Activated CD4-positive, alpha-beta T cell treated with anti-CD3 and anti-CD28 coated beads, Interleukin-2, amount 10 ng/mL, durations not matched to agents 7 days and 5 days (primary cell): ENCODE results near the gene IL22RA1. TPM values are rescaled to one million over a fixed set of nuclear protein-coding genes. Genes with fewer than 3 reads are reported as not detected.

Experiments used
- CTCF ChIA-PET: fragments of 350-600 bp; sonication (Branson Sonifier 250); formaldehyde crosslinking; loops from one replicate; lab custom pipeline; 2021; ENCODE audit warnings: antibody characterized with exemption; lab: Charles Lee
- POLR2A ChIA-PET: fragments of 350-600 bp; sonication (Branson Sonifier 250); formaldehyde crosslinking; loops from one replicate; lab custom pipeline; 2021; ENCODE audit warnings: antibody characterized with exemption; lab: Charles Lee
- DNase-seq: peaks from one replicate; pipeline ENCODE4 v3.0.0-alpha.2; 2020
- H3K27ac Mint-ChIP-seq: one replicate; pipeline ENCODE4 v1.8.0; 2021; ENCODE audit warnings: mild to moderate bottlenecking, moderate library complexity, mixed read lengths
- H3K27me3 Mint-ChIP-seq: one replicate; pipeline ENCODE4 v1.8.0; 2021; ENCODE audit warnings: mixed read lengths
- H3K36me3 Mint-ChIP-seq: one replicate; pipeline ENCODE4 v1.8.0; 2021; ENCODE audit warnings: low read depth, mixed read lengths
- H3K4me1 Mint-ChIP-seq: one replicate; pipeline ENCODE4 v1.8.0; 2021; ENCODE audit warnings: mixed read lengths
- H3K4me3 Mint-ChIP-seq: one replicate; pipeline ENCODE4 v1.8.0; 2021; ENCODE audit warnings: mild to moderate bottlenecking, moderate library complexity, mixed read lengths
- H3K9me3 Mint-ChIP-seq: one replicate; pipeline ENCODE4 v1.8.0; 2021; ENCODE audit warnings: mixed read lengths
- total RNA-seq, 2 experiments: library from RNA; stranded (reverse); gene quantifications; one replicate each; pipeline ENCODE4 v1.2.3, GENCODE V29; 2021

The IL22RA1 gene
- total RNA-seq, 2 experiments from 2014 or later: not detected

DNA sequence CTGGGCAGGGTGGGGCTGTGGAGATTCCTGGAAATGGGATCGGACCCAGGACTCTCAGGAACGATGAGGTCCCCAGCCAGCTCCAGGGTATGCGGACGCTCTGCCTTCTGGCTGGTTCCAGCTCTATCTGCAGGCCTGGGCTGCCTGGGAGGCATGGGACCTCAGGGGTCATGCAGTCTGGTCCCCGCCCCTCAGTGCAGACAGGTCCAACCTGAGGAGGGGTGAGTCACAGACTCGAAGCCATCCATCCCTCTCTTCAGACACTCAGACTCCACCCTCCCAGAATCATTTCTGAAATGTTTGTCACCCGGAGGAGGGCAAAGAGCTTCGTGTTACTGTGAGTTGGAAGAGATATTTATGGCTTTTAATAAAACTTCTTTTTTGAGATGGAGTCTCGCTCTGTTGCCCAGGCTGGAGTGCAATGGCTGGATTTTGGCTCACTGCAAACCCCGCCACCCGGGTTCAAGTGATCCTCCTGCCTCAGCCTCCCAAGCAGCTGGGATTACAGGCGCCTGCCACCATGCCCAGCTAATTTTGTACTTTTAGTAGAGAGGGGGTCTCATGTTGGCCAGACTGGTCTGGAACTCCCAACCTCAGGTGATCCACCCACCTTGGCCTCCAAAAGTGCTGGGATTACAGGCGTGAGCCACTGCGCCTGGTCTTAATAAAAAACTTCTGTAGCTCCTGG, 25.1 kb downstream of the IL22RA1 start:
- Mint-ChIP-seq H3K4me1 (no peaks in the 10 kb centered on the region), H3K9me3 (no peaks in the 10 kb centered on the region), H3K27ac (no peak overlapping the region), H3K36me3 (no peaks in the 10 kb centered on the region), H3K27me3 (peaks cover 15% of the 10 kb centered on the region), H3K4me3 (no peak overlapping the region)
- DNase-seq: no peak
- CTCF ChIA-PET: interaction anchor here (0.6 kb wide), 1 partner anchor 86 kb away, joined by 3 read pairs; no protein-coding TSS in a partner anchor
- POLR2A ChIA-PET: no interaction called here

DNA sequence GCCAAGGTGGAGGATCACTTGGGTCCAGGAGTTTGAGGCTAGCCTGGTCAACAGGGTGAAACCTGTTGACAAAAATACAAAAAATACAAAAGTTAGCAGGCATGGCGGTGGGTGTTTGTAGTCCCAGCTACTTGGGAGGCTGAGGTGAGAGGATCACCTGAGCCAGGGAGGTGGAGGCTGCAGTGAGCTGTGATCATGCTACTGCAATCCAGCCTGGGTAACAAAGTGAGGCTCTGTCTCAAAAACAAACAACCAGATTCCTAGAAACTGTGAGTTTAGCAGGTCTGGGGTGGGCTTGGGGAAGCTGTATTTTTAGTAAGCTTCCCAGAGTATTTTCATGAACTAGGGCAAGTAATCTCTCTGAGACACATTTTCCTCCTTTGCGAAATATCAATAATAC, 25.8 kb downstream of the IL22RA1 start:
- no peak for DNase-seq
- Mint-ChIP-seq H3K4me1 (peaks cover 5% of the 10 kb centered on the region), H3K27ac (no peak overlapping the region), H3K36me3 (no peaks in the 10 kb centered on the region), H3K9me3 (no peaks in the 10 kb centered on the region), H3K4me3 (no peak overlapping the region), H3K27me3 (peaks cover 20% of the 10 kb centered on the region)
- POLR2A ChIA-PET: no interaction called here
- CTCF ChIA-PET: interaction anchor here (1.3 kb wide), 1 partner anchor 12 kb away, joined by 3 read pairs; no protein-coding TSS in a partner anchor

DNA sequence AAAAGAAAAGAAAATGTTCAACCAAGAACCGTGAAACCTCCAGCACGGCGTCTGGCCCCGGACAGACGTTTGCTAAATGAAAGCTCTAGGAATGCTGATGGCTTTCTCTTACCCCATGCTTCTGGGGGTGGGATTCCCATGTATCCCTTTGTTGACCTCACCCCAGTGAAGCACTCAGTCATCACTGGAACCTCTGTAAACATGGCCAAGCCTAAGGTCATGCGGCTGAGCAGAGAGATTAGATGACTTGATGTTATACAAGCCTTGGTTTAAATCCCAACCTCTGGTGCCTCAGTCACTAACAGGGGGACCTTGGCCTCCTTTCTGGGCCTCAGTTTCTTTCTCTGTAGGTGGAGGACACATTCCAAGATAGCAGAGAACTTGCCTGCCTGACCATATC, 28.2 kb downstream of the IL22RA1 start:
- H3K27ac Mint-ChIP-seq: no peak overlapping the region
- H3K4me3 Mint-ChIP-seq: no peak overlapping the region
- peaks cover 23% of the 10 kb centered on the region for H3K27me3 Mint-ChIP-seq
- ChIA-PET CTCF (no interaction called here), POLR2A (no interaction called here)
- no peak for DNase-seq
- H3K4me1 Mint-ChIP-seq: peaks cover 5% of the 10 kb centered on the region
- no peaks in the 10 kb centered on the region for H3K9me3 Mint-ChIP-seq
- H3K36me3 Mint-ChIP-seq: no peaks in the 10 kb centered on the region

DNA sequence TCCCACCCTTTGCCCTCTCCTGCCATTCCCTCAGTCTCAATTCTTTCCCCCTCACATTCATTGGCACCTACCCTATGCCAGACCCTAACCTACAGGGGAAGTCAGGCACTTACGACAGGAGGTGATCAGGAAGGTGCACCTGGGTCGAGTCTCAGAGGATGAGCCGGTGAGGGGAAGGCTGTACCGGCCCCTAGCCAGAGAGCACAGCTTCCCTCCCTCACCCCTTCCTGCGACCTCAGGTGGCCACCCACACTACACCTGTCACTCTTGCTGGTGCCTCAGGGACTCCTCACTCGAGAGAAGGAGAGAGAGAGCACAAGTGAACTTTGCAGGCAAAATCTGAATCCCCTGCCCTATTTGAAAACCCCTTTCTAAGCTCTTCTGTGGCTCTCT, 29.3 kb downstream of the IL22RA1 start:
- Mint-ChIP-seq H3K4me1 (peaks cover 5% of the 10 kb centered on the region), H3K27me3 (peaks cover 21% of the 10 kb centered on the region), H3K9me3 (no peaks in the 10 kb centered on the region), H3K36me3 (no peaks in the 10 kb centered on the region), H3K4me3 (no peak overlapping the region), H3K27ac (no peak overlapping the region)
- CTCF ChIA-PET: interaction anchor here (1.2 kb wide), 1 partner anchor 52 kb away, joined by 3 read pairs; no protein-coding TSS in a partner anchor
- POLR2A ChIA-PET: no interaction called here
- no peak for DNase-seq

DNA sequence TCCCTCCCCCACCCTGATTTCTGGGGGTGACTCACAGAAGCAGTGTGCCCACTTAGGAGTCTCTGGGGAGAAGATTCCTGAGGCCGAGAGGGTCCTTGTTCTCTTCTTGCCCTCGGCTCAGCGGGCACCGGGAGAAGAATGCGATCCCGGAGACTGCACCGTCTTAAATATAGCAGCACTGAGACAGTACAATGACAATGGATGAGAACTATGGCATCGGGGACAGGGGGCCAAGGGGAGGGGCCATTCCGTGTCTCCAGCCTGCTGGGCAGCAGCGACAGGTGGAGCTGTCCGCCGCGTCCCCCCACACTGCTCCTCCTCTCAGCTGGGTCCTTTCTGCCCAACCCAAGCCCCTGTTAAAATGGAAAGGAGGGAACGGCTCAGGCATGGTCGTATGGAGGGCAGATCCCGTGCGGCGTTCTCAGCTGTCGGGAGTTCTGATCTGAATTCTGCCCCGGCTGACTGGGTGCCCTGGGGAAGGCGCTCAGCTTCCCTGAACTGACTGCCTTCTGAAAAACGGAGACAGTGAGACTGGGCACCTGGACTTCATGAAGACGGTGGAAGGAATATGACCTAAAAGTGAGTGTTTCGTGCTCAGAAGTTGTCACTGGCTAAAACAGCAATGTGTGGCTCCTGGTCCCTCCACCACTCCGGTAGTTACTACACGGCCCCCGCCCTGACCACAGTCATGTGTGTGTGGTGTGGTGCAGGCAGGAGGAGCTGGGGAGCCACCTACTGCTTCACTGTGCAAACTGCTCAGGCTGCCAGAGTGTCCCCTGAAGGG, 30.8 kb downstream of the IL22RA1 start, which contains the start of gene MYOM3:
TSS of gene MYOM3 (minus strand) at position 140 of the 784 bp plus-strand sequence. CDS start 3,499 bp downstream, outside the sequence.
- POLR2A ChIA-PET: no interaction called here
- Mint-ChIP-seq H3K4me1 (peaks cover 5% of the 10 kb centered on the region), H3K27me3 (peaks cover 17% of the 10 kb centered on the region), H3K27ac (no peak within 1 kb of the TSS), H3K4me3 (no peak within 1 kb of the TSS), H3K9me3 (no peaks in the 10 kb centered on the region), H3K36me3 (no peaks in the 10 kb centered on the region)
- DNase-seq: peak; percentile 74
- CTCF ChIA-PET: interaction anchor here (0.8 to 2.2 kb wide), 6 partner anchors 10 to 51 kb away, joined by 3 to 6 read pairs (median 3); partner anchors contain the start of gene IL22RA1

DNA sequence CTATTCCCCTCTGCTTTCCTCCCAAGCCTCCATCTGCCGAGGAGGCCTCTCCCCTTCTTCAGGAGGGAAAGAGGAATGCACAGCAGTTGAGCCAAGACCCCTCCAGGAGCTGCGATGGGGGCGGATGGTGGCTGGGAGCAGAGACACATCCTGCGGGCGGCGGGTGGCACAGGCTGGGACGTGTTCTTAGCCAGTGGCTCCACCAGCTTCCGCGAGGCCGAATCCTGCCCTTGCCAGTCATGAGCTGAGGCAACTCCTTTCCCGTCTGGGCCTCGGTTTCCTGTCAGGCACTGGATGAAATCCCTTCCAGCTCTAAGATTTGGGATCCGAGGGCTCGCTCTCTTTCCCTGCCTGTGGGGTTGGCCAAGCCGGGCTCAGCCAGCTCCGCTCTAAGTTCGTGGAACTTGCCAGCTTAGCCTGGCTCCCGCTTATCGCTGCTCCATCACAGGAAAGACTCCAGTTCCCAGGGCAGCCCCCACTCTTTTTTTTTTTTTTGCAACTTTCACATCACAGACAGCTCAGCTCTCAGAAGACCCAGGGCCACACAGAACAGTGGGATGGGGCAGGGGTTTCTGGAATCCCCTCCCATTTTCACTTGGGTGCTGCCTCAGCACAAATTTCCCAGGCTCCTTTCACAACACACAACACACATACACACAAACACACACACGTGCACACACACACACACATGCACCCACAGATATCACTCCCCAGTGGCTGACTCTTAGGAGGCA, 31.5 kb downstream of the IL22RA1 start:
- ChIA-PET POLR2A (no interaction called here), CTCF (interaction anchor here (0.8 to 2.2 kb wide), 5 partner anchors 9 to 65 kb away, joined by 3 to 6 read pairs (median 3); partner anchors contain the start of gene IL22RA1)
- Mint-ChIP-seq H3K27me3 (peaks cover 17% of the 10 kb centered on the region), H3K36me3 (no peaks in the 10 kb centered on the region), H3K4me3 (no peak overlapping the region), H3K27ac (no peak overlapping the region), H3K4me1 (peaks cover 5% of the 10 kb centered on the region), H3K9me3 (no peaks in the 10 kb centered on the region)
- no peak for DNase-seq

DNA sequence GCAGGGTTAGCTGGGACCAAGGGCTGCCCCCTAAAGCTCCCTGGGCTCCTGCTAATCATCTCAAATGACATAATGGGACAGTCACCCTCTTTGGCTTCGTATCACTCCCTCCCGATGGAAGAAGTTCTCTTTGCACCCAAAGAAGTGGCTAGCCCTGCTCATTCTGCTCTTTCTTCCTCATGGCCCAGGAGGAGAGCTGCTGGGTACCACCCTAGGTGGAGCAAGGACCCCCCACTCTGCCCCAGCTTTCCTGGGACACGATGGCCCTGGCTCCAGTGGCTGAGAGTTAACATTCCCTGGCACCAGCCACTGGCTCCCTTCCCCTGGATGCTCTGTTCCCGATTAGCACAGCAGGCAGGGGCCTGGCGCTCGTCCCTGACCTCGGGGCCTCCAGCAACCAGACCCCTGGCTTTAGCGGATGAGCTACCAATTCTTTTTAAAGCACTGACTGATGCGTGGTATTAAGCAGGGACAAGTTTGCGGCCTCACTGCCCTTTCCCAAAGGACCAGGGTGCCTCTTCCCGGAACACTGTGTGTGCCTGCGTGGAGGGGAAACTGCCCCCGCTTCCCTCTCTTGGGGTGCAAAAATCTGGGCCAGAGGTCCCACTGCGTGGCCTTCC, 32.2 kb downstream of the IL22RA1 start:
- Mint-ChIP-seq H3K4me3 (no peak overlapping the region), H3K27me3 (peaks cover 11% of the 10 kb centered on the region), H3K27ac (no peak overlapping the region), H3K36me3 (no peaks in the 10 kb centered on the region), H3K4me1 (peaks cover 5% of the 10 kb centered on the region), H3K9me3 (no peaks in the 10 kb centered on the region)
- no peak for DNase-seq
- ChIA-PET POLR2A (no interaction called here), CTCF (interaction anchor here (1.2 to 2.2 kb wide), 3 partner anchors 8 to 64 kb away, joined by 3 to 6 read pairs (median 3); no protein-coding TSS in a partner anchor)

DNA sequence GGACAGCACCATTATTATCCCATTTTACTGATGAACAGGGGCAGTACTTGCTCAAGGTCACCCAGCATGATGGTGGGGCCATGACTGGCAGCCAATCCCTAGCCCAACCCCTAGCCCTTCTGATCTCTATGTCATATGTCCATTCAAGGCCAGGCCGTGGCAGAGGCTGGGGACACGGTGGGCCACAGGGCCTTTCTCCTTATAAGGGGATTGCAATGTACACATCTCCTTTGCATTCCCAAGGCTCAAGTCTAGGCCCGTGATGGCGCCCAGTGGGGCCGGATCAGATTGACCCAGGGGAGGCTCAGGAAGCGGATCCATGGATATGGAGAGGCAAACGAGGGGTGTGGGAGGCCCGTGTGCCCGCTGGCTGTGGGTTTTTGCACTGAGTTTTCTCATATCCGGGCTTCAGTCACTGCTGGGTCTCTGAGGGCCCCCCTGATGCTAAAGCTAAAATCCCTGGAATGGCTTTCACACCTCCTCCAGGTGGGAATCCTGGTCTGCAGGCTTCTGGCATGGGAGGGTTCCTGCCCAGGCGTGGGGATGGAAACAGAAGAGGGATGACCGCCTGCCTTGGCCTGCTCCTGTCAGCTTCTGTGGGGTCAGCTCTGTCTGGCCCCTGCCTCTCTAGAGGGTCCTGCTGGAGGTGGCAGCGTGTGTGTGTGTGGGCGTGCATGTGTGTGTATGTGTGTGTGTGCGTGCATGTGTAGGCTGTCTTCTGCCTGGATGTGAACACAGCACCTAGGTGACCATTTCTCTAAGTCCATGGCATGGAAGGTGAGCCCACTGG, 33.1 kb downstream of the IL22RA1 start:
- ChIA-PET POLR2A (no interaction called here), CTCF (no interaction called here)
- Mint-ChIP-seq H3K9me3 (no peaks in the 10 kb centered on the region), H3K27me3 (peaks cover 11% of the 10 kb centered on the region), H3K27ac (no peak overlapping the region), H3K36me3 (no peaks in the 10 kb centered on the region), H3K4me3 (no peak overlapping the region), H3K4me1 (peaks cover 5% of the 10 kb centered on the region)
- DNase-seq: no peak

DNA sequence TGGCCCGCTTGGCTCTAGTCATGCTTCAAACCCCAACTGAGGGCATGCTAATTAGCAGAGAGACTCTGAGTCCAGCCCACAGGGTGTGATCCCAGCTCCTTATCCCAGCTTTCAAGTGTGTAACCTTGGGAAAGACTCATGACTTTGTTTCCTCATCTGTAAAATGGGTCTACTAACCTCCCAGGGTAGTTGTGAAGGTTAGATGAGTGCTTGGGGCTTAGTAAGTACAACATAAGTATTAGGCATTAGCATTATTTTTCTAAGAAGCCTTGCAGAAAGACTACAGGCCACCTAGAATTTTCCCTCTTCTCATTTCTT, 33.8 kb downstream of the IL22RA1 start:
- no peak overlapping the region for H3K27ac Mint-ChIP-seq
- peaks cover 5% of the 10 kb centered on the region for H3K4me1 Mint-ChIP-seq
- no peak overlapping the region for H3K4me3 Mint-ChIP-seq
- CTCF ChIA-PET: no interaction called here
- peaks cover 11% of the 10 kb centered on the region for H3K27me3 Mint-ChIP-seq
- no peaks in the 10 kb centered on the region for H3K9me3 Mint-ChIP-seq
- POLR2A ChIA-PET: no interaction called here
- DNase-seq: no peak
- no peaks in the 10 kb centered on the region for H3K36me3 Mint-ChIP-seq

DNA sequence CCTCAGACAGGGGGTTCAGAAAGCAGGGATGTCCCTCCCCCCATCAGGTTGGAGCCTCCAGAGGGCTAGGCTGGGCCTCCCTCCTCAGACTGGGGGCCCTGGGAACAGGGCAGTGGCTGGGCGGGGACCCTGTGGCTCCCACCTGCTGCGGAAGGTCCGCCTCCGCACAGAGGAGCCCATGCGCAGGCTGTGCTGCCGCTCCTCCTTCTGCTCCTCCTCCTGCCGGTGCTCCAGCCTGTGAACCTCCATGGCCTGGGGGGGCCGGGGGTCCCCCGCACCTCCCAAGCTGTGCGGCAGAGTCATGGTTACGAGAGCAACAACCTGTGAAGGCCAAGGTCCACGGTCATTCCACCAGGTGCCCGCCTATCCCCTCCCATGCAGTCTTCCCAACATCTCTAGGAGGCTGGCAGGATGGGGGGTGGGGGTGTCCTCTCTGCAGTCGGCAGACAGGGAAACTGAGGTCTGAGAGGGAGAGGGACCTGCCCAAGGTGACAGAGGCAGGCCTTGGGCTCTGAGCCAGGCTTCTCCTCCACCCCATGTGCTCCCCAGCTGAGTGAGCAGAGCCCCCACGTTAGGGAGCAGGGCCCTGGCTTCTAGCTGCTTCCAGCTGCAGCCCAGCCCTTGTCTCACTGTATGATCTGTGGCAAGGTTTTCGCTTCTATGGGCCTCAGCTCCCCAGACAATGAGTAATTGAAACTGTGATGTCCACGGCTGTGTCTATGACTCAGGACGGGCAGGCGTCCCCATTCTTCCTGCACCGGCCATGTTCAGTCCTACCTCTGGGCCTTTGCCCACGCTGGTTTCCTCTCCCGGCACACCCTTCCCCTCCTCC, 34.4 kb downstream of the IL22RA1 start:
- CTCF ChIA-PET: no interaction called here
- DNase-seq: no peak
- Mint-ChIP-seq H3K36me3 (no peaks in the 10 kb centered on the region), H3K4me1 (peaks cover 5% of the 10 kb centered on the region), H3K9me3 (no peaks in the 10 kb centered on the region), H3K4me3 (no peak overlapping the region), H3K27ac (no peak overlapping the region), H3K27me3 (peaks cover 9% of the 10 kb centered on the region)
- POLR2A ChIA-PET: no interaction called here

DNA sequence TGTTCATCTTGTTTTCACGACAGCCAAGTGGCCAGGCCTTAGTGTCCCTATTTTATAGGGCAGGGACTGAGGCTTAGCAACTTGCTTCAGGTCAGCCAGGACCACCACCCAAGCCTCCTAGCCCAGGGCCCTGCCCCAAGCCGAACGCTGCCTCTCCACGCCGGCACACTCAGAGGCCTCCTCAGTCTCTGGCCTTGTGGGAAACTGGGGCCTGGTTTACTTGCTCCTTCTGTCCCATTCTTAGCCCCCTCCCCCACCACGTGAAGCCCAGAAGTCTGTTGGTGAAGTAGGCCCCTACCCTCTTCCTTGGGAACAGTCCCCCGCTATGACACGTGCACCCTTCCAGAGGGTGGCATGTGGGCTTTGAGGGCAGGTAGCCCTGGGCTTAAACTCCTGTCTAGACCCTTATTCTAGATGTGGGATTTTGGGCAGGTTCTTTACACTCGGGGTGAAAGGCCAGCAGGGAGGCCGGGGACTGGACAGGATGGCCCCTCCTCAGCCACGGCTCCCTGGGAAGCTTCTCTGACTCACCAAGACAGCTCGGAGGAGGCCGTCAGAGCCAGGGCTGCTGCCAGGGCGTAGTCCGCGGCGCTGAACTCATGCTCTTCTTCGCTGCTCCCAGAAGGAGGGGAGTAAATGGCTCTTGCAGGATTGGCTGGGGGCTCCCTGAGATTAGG, 35.3 kb downstream of the IL22RA1 start:
- no peak for DNase-seq
- CTCF ChIA-PET: no interaction called here
- Mint-ChIP-seq H3K4me3 (no peak overlapping the region), H3K9me3 (no peaks in the 10 kb centered on the region), H3K4me1 (peaks cover 4% of the 10 kb centered on the region), H3K27ac (no peak overlapping the region), H3K27me3 (peaks cover 8% of the 10 kb centered on the region), H3K36me3 (no peaks in the 10 kb centered on the region)
- POLR2A ChIA-PET: no interaction called here
